Measurements from ENCODE around the gene HLA-DQA1.

HLA-DQA1 gene

GRCh38 chr6:32689531-32690501 is 52.6 kb downstream of the HLA-DQA1 start:
- Histone ChIP-seq H3K27ac (ENCODE audit: low read length) (no peak overlapping the region), H3K4me1 (ENCODE audit: insufficient read depth, low read length) (no peaks in the 10 kb centered on the region), H3K27me3 (ENCODE audit: insufficient read depth, low read length) (no peaks in the 10 kb centered on the region), H3K9ac (ENCODE audit: low read depth, low read length) (no peak overlapping the region), H3K36me3 (ENCODE audit: insufficient read depth, low read depth, low read length) (no peaks in the 10 kb centered on the region), H3K9me3 (ENCODE audit: insufficient read depth, low read depth, low read length) (no peaks in the 10 kb centered on the region), H3K4me3 (ENCODE audit: low read length) (no peak overlapping the region)

GRCh38 chr6:32692019-32692418 is 54.8 kb downstream of the HLA-DQA1 start:
- no peaks in the 10 kb centered on the region for H3K36me3 ChIP-seq (ENCODE audit: insufficient read depth, low read depth, low read length)
- no peaks in the 10 kb centered on the region for H3K4me1 ChIP-seq (ENCODE audit: insufficient read depth, low read length)
- no peak overlapping the region for H3K27ac ChIP-seq (ENCODE audit: low read length)
- H3K4me3 ChIP-seq (ENCODE audit: low read length), result no peak overlapping the region
- no peaks in the 10 kb centered on the region for H3K27me3 ChIP-seq (ENCODE audit: insufficient read depth, low read length)
- H3K9me3 ChIP-seq (ENCODE audit: insufficient read depth, low read depth, low read length), result no peaks in the 10 kb centered on the region
- no peak overlapping the region for H3K9ac ChIP-seq (ENCODE audit: low read depth, low read length)

Measured in iPS-20b (cell line).